Amniotic epithelial cell (primary cell): ENCODE results near the gene SVIP.

Source experiments
- DNase-seq: peaks from one replicate; pipeline ENCODE4 v3.0.0-alpha.2; 2010; ENCODE audit warnings: low read depth

The SVIP gene

GRCh38 chr11:22829231-22830081 is at the start of gene SVIP:
Gene SVIP, minus strand, starts transcription at chr11:22829801. Its CDS starts 53 bp downstream, at chr11:22829748.
- peak; percentile 80 for DNase-seq

GRCh38 chr11:22878604-22879003 is 49.0 kb upstream of the SVIP start:
- DNase-seq, result no peak

GRCh38 chr11:22878039-22878438 is 48.4 kb upstream of the SVIP start:
- no peak for DNase-seq

GRCh38 chr11:22875869-22876473 is 46.4 kb upstream of the SVIP start:
- DNase-seq, result peak; percentile 75

- no peak for DNase-seq
Measured at GRCh38 chr11:22869325-22869724, 39.7 kb upstream of the SVIP start.

- no peak for DNase-seq
Measured at GRCh38 chr11:22860241-22860640, 30.6 kb upstream of the SVIP start, which contains the start of gene CCDC179. Gene CCDC179, minus strand, starts transcription at chr11:22860474. Its CDS starts 53 bp downstream, at chr11:22860421.

GRCh38 chr11:22859756-22860155 is 30.2 kb upstream of the SVIP start:
- no peak for DNase-seq

- no peak for DNase-seq
Measured at GRCh38 chr11:22851477-22851876, 21.9 kb upstream of the SVIP start.

GRCh38 chr11:22846726-22847125 is 17.1 kb upstream of the SVIP start:
- DNase-seq, result no peak

- no peak for DNase-seq
Measured at GRCh38 chr11:22832315-22833015, 2.9 kb upstream of the SVIP start.

GRCh38 chr11:22830082-22830414 is 447 bp upstream of the SVIP start:
- DNase-seq, result no peak

GRCh38 chr11:22828373-22828772 is 1.2 kb downstream of the SVIP start:
- no peak for DNase-seq

GRCh38 chr11:22822203-22822602 is 7.4 kb downstream of the SVIP start:
- DNase-seq, result no peak

- no peak for DNase-seq
Measured at GRCh38 chr11:22809893-22810292, 19.7 kb downstream of the SVIP start.

GRCh38 chr11:22808571-22809197 is 20.9 kb downstream of the SVIP start:
- DNase-seq, result no peak

- DNase-seq, result no peak
Measured at GRCh38 chr11:22807855-22808570, 21.6 kb downstream of the SVIP start.

- no peak for DNase-seq
Measured at GRCh38 chr11:22807391-22807790, 22.2 kb downstream of the SVIP start.

GRCh38 chr11:22802861-22803260 is 26.7 kb downstream of the SVIP start:
- peak; percentile 3 for DNase-seq

- DNase-seq, result no peak
Measured at GRCh38 chr11:22800482-22800881, 29.1 kb downstream of the SVIP start.

GRCh38 chr11:22798901-22799300 is 30.7 kb downstream of the SVIP start:
- DNase-seq, result no peak

- DNase-seq, result no peak
Measured at GRCh38 chr11:22797047-22797446, 32.6 kb downstream of the SVIP start.

- DNase-seq, result no peak
Measured at GRCh38 chr11:22795914-22796313, 33.7 kb downstream of the SVIP start.
